H9 (cell line): ENCODE results near the gene NFIX. TPM values are rescaled to one million over a fixed set of nuclear protein-coding genes. Genes with fewer than 3 reads are reported as not detected.

Experiments
- DNase-seq: peaks from one replicate; pipeline ENCODE4 v3.0.0-alpha.2; 2017
- H2AFZ ChIP-seq: one replicate; pipeline ENCODE4 v1.6.1; 2013; ENCODE audit warnings: mild to moderate bottlenecking, low read length, control low read depth, moderate library complexity
- H2AK5ac ChIP-seq: 2 replicates; pipeline ENCODE4 v1.6.1; 2013; ENCODE audit warnings: low read length, control low read depth, mixed read lengths; ENCODE audit not compliant: insufficient read length
- H2BK120ac ChIP-seq: one replicate; pipeline ENCODE4 v1.6.1; 2013; ENCODE audit warnings: low read depth, mild to moderate bottlenecking, low read length, control low read depth, inconsistent platforms; ENCODE audit not compliant: poor library complexity, severe bottlenecking
- H2BK12ac ChIP-seq: 2 replicates; pipeline ENCODE4 v1.6.1; 2013; ENCODE audit warnings: low read length, control low read depth, mixed read lengths, low read depth; ENCODE audit not compliant: insufficient read length
- H2BK15ac ChIP-seq: 2 replicates; pipeline ENCODE4 v1.6.1; 2013; ENCODE audit warnings: low read depth, low read length, control low read depth
- H2BK20ac ChIP-seq: one replicate; pipeline ENCODE4 v1.6.1; 2013; ENCODE audit warnings: low read depth, mild to moderate bottlenecking, low read length, control low read depth, inconsistent platforms; ENCODE audit not compliant: poor library complexity, severe bottlenecking
- H2BK5ac ChIP-seq: 2 replicates; pipeline ENCODE4 v1.6.1; 2013; ENCODE audit warnings: low read length, control low read depth, mixed read lengths; ENCODE audit not compliant: insufficient read length
- H3K14ac ChIP-seq: 2 replicates; pipeline ENCODE4 v1.6.1; 2013; ENCODE audit warnings: low read length, control low read depth; ENCODE audit not compliant: insufficient read depth
- H3K18ac ChIP-seq: 2 replicates; pipeline ENCODE4 v1.6.1; 2013; ENCODE audit warnings: low read depth, mild to moderate bottlenecking, mixed read lengths, low read length, control low read depth; ENCODE audit not compliant: insufficient read length
- H3K23ac ChIP-seq: 2 replicates; pipeline ENCODE4 v1.6.1; 2013; ENCODE audit warnings: low read length, control low read depth, mixed read lengths, low read depth; ENCODE audit not compliant: insufficient read length
- H3K23me2 ChIP-seq: 2 replicates; pipeline ENCODE4 v1.6.1; 2013; ENCODE audit warnings: low read depth, mild to moderate bottlenecking, mixed read lengths, low read length, control low read depth; ENCODE audit not compliant: insufficient read length, poor library complexity, severe bottlenecking
- H3K27ac ChIP-seq: 2 replicates; pipeline ENCODE4 v1.5.1; 2013; ENCODE audit warnings: low read length, control low read depth, mixed read lengths, low read depth; ENCODE audit not compliant: insufficient read length
- H3K27me3 ChIP-seq: 2 replicates; pipeline ENCODE4 v1.6.1; 2013; ENCODE audit warnings: low read length, control low read depth, inconsistent platforms; ENCODE audit not compliant: insufficient read depth
- H3K4ac ChIP-seq: 2 replicates; pipeline ENCODE4 v1.6.1; 2013; ENCODE audit warnings: low read depth, mild to moderate bottlenecking, control low read depth, inconsistent platforms, low read length, moderate library complexity
- H3K4me1 ChIP-seq: 2 replicates; pipeline ENCODE4 v1.6.1; 2013; ENCODE audit warnings: low read length, control low read depth, inconsistent platforms; ENCODE audit not compliant: insufficient read depth
- H3K4me2 ChIP-seq: 2 replicates; pipeline ENCODE4 v1.6.1; 2013; ENCODE audit warnings: low read length, control low read depth, mixed read lengths; ENCODE audit not compliant: insufficient read length, insufficient read depth
- H3K56ac ChIP-seq: 2 replicates; pipeline ENCODE4 v1.6.1; 2013; ENCODE audit warnings: low read depth, mild to moderate bottlenecking, mixed read lengths, low read length, control low read depth; ENCODE audit not compliant: insufficient read length
- H3K79me1 ChIP-seq: 2 replicates; pipeline ENCODE4 v1.6.1; 2013; ENCODE audit warnings: low read depth, mild to moderate bottlenecking, moderate library complexity, low read length, control low read depth, inconsistent platforms; ENCODE audit not compliant: insufficient read depth, poor library complexity, severe bottlenecking
- H3K79me2 ChIP-seq: 2 replicates; pipeline ENCODE4 v1.6.1; 2013; ENCODE audit warnings: low read length, control low read depth, inconsistent platforms; ENCODE audit not compliant: insufficient read depth
- H3K9ac ChIP-seq: 2 replicates; pipeline ENCODE4 v1.6.1; 2013; ENCODE audit warnings: low read length, control low read depth, mixed read lengths; ENCODE audit not compliant: insufficient read length; ENCODE audit errors: extremely low read depth
- H3K9me3 ChIP-seq: one replicate; pipeline ENCODE4 v1.6.1; 2013; ENCODE audit warnings: low read depth, low read length, inconsistent platforms; ENCODE audit not compliant: control insufficient read depth
- H3T11ph ChIP-seq: one replicate; pipeline ENCODE4 v1.6.1; 2013; ENCODE audit warnings: mild to moderate bottlenecking, low read length, control low read depth, inconsistent platforms
- H4K20me1 ChIP-seq: one replicate; pipeline ENCODE4 v1.6.1; 2013; ENCODE audit not compliant: control insufficient read depth, insufficient read length, insufficient read depth
- H4K5ac ChIP-seq: 2 replicates; pipeline ENCODE4 v1.6.1; 2013; ENCODE audit warnings: low read depth, mild to moderate bottlenecking, mixed read lengths, low read length, control low read depth; ENCODE audit not compliant: insufficient read length
- H4K8ac ChIP-seq: replicated peaks from 2 replicates; pipeline ENCODE4 v1.6.1; 2013; ENCODE audit warnings: low read length, control low read depth, mixed read lengths, low read depth; ENCODE audit not compliant: insufficient read length
- H4K91ac ChIP-seq: 2 replicates; pipeline ENCODE4 v1.6.1; 2013; ENCODE audit warnings: low read depth, mild to moderate bottlenecking, moderate library complexity, mixed read lengths, low read length, control low read depth; ENCODE audit not compliant: insufficient read length
- H3K27ac Mint-ChIP-seq, 3 experiments: 2 replicates in 2 of 3; 3 replicates in 1 of 3; pipeline ENCODE4 v1.8.0; 2020 to 2021; ENCODE audit warnings: mixed read lengths in 3 of 3, mild to moderate bottlenecking in 1 of 3, moderate library complexity in 1 of 3
- H3K27me3 Mint-ChIP-seq: 2 replicates; pipeline ENCODE4 v1.8.0; 2021; ENCODE audit warnings: low read depth, mild to moderate bottlenecking, moderate library complexity, mixed read lengths
- H3K36me3 Mint-ChIP-seq, 3 experiments: 2 replicates in 2 of 3; 3 replicates in 1 of 3; pipeline ENCODE4 v1.8.0; 2020 to 2021; ENCODE audit warnings: low read depth in 3 of 3, mixed read lengths in 3 of 3; ENCODE audit not compliant: insufficient read depth in 1 of 3
- H3K4me1 Mint-ChIP-seq, 2 experiments: 2 replicates each; pipeline ENCODE4 v1.8.0; 2020; ENCODE audit warnings: mixed read lengths in 2 of 2
- H3K4me3 Mint-ChIP-seq, 2 experiments: 2 replicates in 1 of 2; 3 replicates in 1 of 2; pipeline ENCODE4 v1.8.0; 2020 to 2021; ENCODE audit warnings: mild to moderate bottlenecking in 2 of 2, mixed read lengths in 2 of 2, moderate library complexity in 1 of 2
- H3K9me3 Mint-ChIP-seq, 2 experiments: 2 replicates in 1 of 2; 3 replicates in 1 of 2; pipeline ENCODE4 v1.8.0; 2020; ENCODE audit warnings: mild to moderate bottlenecking in 2 of 2, mixed read lengths in 2 of 2, moderate library complexity in 1 of 2
- CTCF ChIP-seq: fragments of 200-600 bp; sonication (generic); conservative IDR thresholded peaks from 3 replicates; pipeline ENCODE4 v1.8.0; 2021; ENCODE audit warnings: antibody characterized with exemption, mild to moderate bottlenecking
- WGBS: extraction: QIAGEN DNeasy Blood & Tissue Kit; methylation state at CpG from one replicate; pipeline ENCODE4 v1.1.7; 2013; ENCODE audit warnings: missing lambda C conversion rate, low lambda C conversion rate, mixed read lengths; ENCODE audit not compliant: insufficient read length; ENCODE audit errors: extremely low coverage; 5-methylcytosine and 5-hydroxymethylcytosine counted together
- total RNA-seq: library from RNA; stranded (reverse); gene quantifications from 2 replicates; pipeline ENCODE4 v1.2.1, GENCODE V29; 2021

NFIX gene
- total RNA-seq, 1 experiment from 2014 or later = 0.31 TPM

- no peaks in the 10 kb centered on the region; the same call in 1 of the 2 replicates for H3K27me3 Mint-ChIP-seq
- no peaks in the 10 kb centered on the region for H4K20me1 ChIP-seq
- peaks cover 5% of the 10 kb centered on the region for H3K79me1 ChIP-seq
- H3K36me3 Mint-ChIP-seq = peaks cover 37 to 66% (median 62%) of the 10 kb centered on the region in 3 experiments
- no peaks in the 10 kb centered on the region; a peak in 1 of 5 replicates for H3K9me3 Mint-ChIP-seq
- H2BK120ac ChIP-seq = no peak overlapping the region
- no peak overlapping the region for H2AFZ ChIP-seq
- no peak overlapping the region for H4K8ac ChIP-seq
- H2BK5ac ChIP-seq = no peak overlapping the region
- H4K5ac ChIP-seq = no peak overlapping the region
- H3K27ac ChIP-seq = no peak overlapping the region
- no peak overlapping the region for H3K14ac ChIP-seq
- peak overlapping the region; percentile 30 to 88; a peak in 1 of 5 replicates for H3K4me3 Mint-ChIP-seq
- H3K4me1 Mint-ChIP-seq = peaks cover 21 to 34% of the 10 kb centered on the region in 2 experiments
- H3K4ac ChIP-seq = no peak overlapping the region
- no peak overlapping the region for H3K9ac ChIP-seq
- DNase-seq = no peak
- H3K23ac ChIP-seq = no peak overlapping the region
- no peaks in the 10 kb centered on the region for H3K27me3 ChIP-seq
- H3K79me2 ChIP-seq = peaks cover 7% of the 10 kb centered on the region; the same call in 1 of the 2 replicates
- peaks cover 3% of the 10 kb centered on the region for H3K23me2 ChIP-seq
- H3K27ac Mint-ChIP-seq = peak overlapping the region in 2 of 3 experiments; percentile 68 to 92; a peak in 4 of 7 replicates
- H4K91ac ChIP-seq = no peak overlapping the region
- H2BK20ac ChIP-seq = no peak overlapping the region
- no peak overlapping the region for H3K18ac ChIP-seq
- no peak overlapping the region for H3T11ph ChIP-seq
- no CpG with 5 or more reads among the region's 12 CpGs for WGBS
- H3K4me1 ChIP-seq = no peaks in the 10 kb centered on the region; the same call in 1 of the 2 replicates
- no peak overlapping the region for H3K56ac ChIP-seq
- H3K9me3 ChIP-seq = no peaks in the 10 kb centered on the region
- H3K4me2 ChIP-seq = no peak overlapping the region
- no peak overlapping the region for H2BK15ac ChIP-seq
- no peak overlapping the region for H2BK12ac ChIP-seq
- TF ChIP-seq CTCF = no peak
- H2AK5ac ChIP-seq = no peak overlapping the region
These were observed 41.3 kb upstream of the NFIX start for GRCh38 chr19:12953799-12954611.
